ENCODE results near the gene GSTT2.

DNA sequence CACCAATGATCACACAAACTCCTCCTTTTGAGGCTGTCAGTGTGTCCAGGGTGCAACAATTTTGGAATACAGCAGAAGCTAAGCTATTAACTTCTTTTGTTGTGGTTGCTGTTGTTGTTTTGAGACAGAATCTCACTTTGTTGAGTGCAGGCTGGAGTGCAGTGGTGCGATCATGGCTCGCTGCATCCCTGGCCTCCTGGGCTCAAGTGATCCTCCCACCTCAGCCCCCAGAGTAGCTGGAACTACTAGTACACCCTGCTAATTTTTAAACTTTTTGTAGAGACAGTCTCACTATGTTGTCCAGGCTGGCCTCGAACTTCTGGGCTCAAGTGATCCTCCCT is 40.9 kb upstream of the GSTT2 start:
- TF ChIP-seq, protein P1, sequence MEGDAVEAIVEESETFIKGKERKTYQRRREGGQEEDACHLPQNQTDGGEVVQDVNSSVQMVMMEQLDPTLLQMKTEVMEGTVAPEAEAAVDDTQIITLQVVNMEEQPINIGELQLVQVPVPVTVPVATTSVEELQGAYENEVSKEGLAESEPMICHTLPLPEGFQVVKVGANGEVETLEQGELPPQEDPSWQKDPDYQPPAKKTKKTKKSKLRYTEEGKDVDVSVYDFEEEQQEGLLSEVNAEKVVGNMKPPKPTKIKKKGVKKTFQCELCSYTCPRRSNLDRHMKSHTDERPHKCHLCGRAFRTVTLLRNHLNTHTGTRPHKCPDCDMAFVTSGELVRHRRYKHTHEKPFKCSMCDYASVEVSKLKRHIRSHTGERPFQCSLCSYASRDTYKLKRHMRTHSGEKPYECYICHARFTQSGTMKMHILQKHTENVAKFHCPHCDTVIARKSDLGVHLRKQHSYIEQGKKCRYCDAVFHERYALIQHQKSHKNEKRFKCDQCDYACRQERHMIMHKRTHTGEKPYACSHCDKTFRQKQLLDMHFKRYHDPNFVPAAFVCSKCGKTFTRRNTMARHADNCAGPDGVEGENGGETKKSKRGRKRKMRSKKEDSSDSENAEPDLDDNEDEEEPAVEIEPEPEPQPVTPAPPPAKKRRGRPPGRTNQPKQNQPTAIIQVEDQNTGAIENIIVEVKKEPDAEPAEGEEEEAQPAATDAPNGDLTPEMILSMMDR (IDR thresholded peaks at IDR 0.05): no peak
- TF ChIP-seq POLR2A (IDR thresholded peaks at IDR 0.05) (no peak), EP300 (IDR thresholded peaks at IDR 0.05) (no peak), POLR2AphosphoS5 (IDR thresholded peaks at IDR 0.05) (no peak)

Data from gastroesophageal sphincter (tissue), 3 donors.